K562 (cell line): ENCODE data around the gene EGR4. TPM values are rescaled to one million over a fixed set of nuclear protein-coding genes. Genes with fewer than 3 reads are reported as not detected.

ENCODE experiments used
- ATAC-seq: fragments of 200-7000 bp; cut with Tn5 transposase; 3 replicates; pipeline ENCODE4 v1.9.1; 2020; ENCODE audit warnings: moderate library complexity
- BruUV-seq: library from RNA; stranded (reverse); fragments of 400-500 nt; replicated peaks from 2 replicates; lab custom pipeline; 2021; lab: Mats Ljungman, UMichigan
- CTCF ChIA-PET: fragments of 300-600 bp; formaldehyde crosslinking; extraction: SDS; loops from one replicate; lab custom pipeline; 2021; ENCODE audit warnings: low intra/inter-chr PET ratio; lab: Yijun Ruan, JAX
- POLR2A ChIA-PET: fragments of 300-600, 350-650 bp; sonication (Branson Sonifier 250); formaldehyde crosslinking; extraction: SDS; loops from one replicate; lab custom pipeline; 2021; ENCODE audit warnings: antibody characterized with exemption, inconsistent platforms; lab: Yijun Ruan, JAX
- DNase-seq, 4 experiments: peaks; one replicate each; pipeline versions ENCODE4 v3.0.0 to v3.0.0-alpha.2; 2011 to 2018; ENCODE audit warnings: low spot score in 3 of 4, mixed read lengths in 3 of 4; ENCODE audit errors: extremely low read depth in 1 of 4
- FAIRE-seq: peaks from 2 replicates; lab custom pipeline; 2011; peaks lifted over from hg19 to GRCh38; lab: Jason Lieb, UNC
- H2AFZ ChIP-seq: 2 replicates; pipeline ENCODE4 v1.6.0; 2011; ENCODE audit warnings: low read depth, low read length, control low read depth, inconsistent platforms
- H3K27ac ChIP-seq: fragments of 200-600 bp; 3 replicates; pipeline ENCODE4 v1.8.0; 2011; ENCODE audit warnings: low read depth, mild to moderate bottlenecking, control low read depth, inconsistent platforms, low read length, moderate library complexity, mixed read lengths; ENCODE audit errors: extremely low read depth
- H3K27me3 ChIP-seq, 2 experiments: fragments of 300-600 bp in 1 of 2; 2 replicates in 1 of 2; 3 replicates in 1 of 2; pipeline versions ENCODE4 v1.6.0 to v1.8.0; 2011; ENCODE audit warnings: inconsistent platforms in 2 of 2, low read length in 2 of 2, mild to moderate bottlenecking in 1 of 2, mixed read lengths in 1 of 2, moderate library complexity in 1 of 2; ENCODE audit not compliant: control insufficient read depth in 2 of 2, insufficient read depth in 2 of 2
- H3K36me3 ChIP-seq: fragments of 300-600 bp; 3 replicates; pipeline ENCODE4 v1.8.0; 2011; ENCODE audit warnings: mild to moderate bottlenecking, low read length, inconsistent platforms; ENCODE audit not compliant: control insufficient read depth, insufficient read depth
- H3K4me1 ChIP-seq, 2 experiments: fragments of 200-600 bp in 1 of 2; replicated peaks in 1 of 2; 2 replicates in 1 of 2; 3 replicates in 1 of 2; pipeline versions ENCODE4 v1.5.1 to v1.8.0; 2011; ENCODE audit warnings: inconsistent platforms in 2 of 2, low read length in 2 of 2, mild to moderate bottlenecking in 1 of 2, mixed read lengths in 1 of 2, moderate library complexity in 1 of 2; ENCODE audit not compliant: control insufficient read depth in 2 of 2, insufficient read depth in 2 of 2
- H3K4me2 ChIP-seq: 2 replicates; pipeline ENCODE4 v1.6.1; 2011; ENCODE audit warnings: low read length, control low read depth, inconsistent platforms, mixed read lengths; ENCODE audit not compliant: insufficient read depth
- H3K4me3 ChIP-seq: fragments of 200-600 bp; sonication (generic), shearing (Covaris generic); 2 replicates; pipeline ENCODE4 v1.5.1; 2016; ENCODE audit warnings: control low read depth, inconsistent platforms
- H3K79me2 ChIP-seq: fragments of 200-600 bp; 3 replicates; pipeline ENCODE4 v1.8.0; 2011; ENCODE audit warnings: low read length, inconsistent platforms; ENCODE audit not compliant: control insufficient read depth, insufficient read depth
- H3K9ac ChIP-seq, 2 experiments: 2 replicates each; pipeline versions ENCODE4 v1.6.0 to v1.6.1; 2011; ENCODE audit warnings: low read depth in 2 of 2, low read length in 2 of 2, control low read depth in 1 of 2, inconsistent platforms in 1 of 2, mild to moderate bottlenecking in 1 of 2, mixed read lengths in 1 of 2; ENCODE audit not compliant: insufficient read depth in 1 of 2
- H3K9me1 ChIP-seq: one replicate; pipeline ENCODE4 v1.6.0; 2011; ENCODE audit warnings: inconsistent platforms, mild to moderate bottlenecking, low read length, moderate library complexity; ENCODE audit not compliant: control insufficient read depth, insufficient read depth
- H3K9me3 ChIP-seq: replicated peaks from 2 replicates; pipeline ENCODE4 v1.5.1; 2011; ENCODE audit warnings: low read depth, low read length, inconsistent platforms; ENCODE audit not compliant: control insufficient read depth, insufficient read depth
- H4K20me1 ChIP-seq: replicated peaks from 2 replicates; pipeline ENCODE4 v1.6.1; 2011; ENCODE audit warnings: low read length, inconsistent platforms, mixed read lengths; ENCODE audit not compliant: control insufficient read depth, insufficient read depth
- CTBP1 ChIP-seq: fragments of 450-650 bp; IDR thresholded peaks from 2 replicates; pipeline ENCODE4 v1.6.1; 2016; ENCODE audit warnings: borderline replicate concordance
- MEIS2 ChIP-seq: fragments of 450-650 bp; IDR thresholded peaks from 2 replicates; pipeline ENCODE4 v1.6.1; 2014; ENCODE audit warnings: mild to moderate bottlenecking; ENCODE audit not compliant: partially characterized antibody
- NFIC ChIP-seq: fragments of 450-650 bp; IDR thresholded peaks from 2 replicates; pipeline ENCODE4 v1.6.1; 2017; ENCODE audit warnings: mild to moderate bottlenecking, inconsistent platforms
- NFIX ChIP-seq: fragments of 250-450 bp; sonication (Bioruptor Pico); IDR thresholded peaks from 2 replicates; pipeline ENCODE4 v1.4.0; 2020; ENCODE audit warnings: low read depth, mild to moderate bottlenecking, moderate library complexity
- RCOR1 ChIP-seq, 2 experiments: IDR thresholded peaks; 2 replicates each; pipeline ENCODE4 v1.6.1; 2012; ENCODE audit warnings: low read depth in 2 of 2, low read length in 2 of 2, borderline replicate concordance in 1 of 2, improper control_type of control experiment in 1 of 2
- SPI1 ChIP-seq: IDR thresholded peaks from 2 replicates; pipeline ENCODE4 v1.6.1; 2011; ENCODE audit warnings: low read depth, low read length, control low read depth, borderline replicate concordance
- ZNF263 ChIP-seq: sonication (generic); formaldehyde crosslinking; IDR thresholded peaks from 2 replicates; pipeline ENCODE4 v1.8.0; 2022; ENCODE audit warnings: mild to moderate bottlenecking, missing genetic modification reagents, borderline replicate concordance
- WGBS: fragments of 100-300 bp; shearing (Covaris generic); methylation state at CpG from one replicate; pipeline ENCODE4 v1.1.6; 2016; ENCODE audit warnings: low coverage, mixed read lengths; ENCODE audit not compliant: insufficient coverage; ENCODE audit errors: missing lambda C conversion rate; 5-methylcytosine and 5-hydroxymethylcytosine counted together
- in situ Hi-C: fragments of 300-500 bp; cut with MboI; formaldehyde crosslinking; loops from 4 replicates; pipeline ENCODE4 v1.15.0; 2018; ENCODE audit warnings: inconsistent platforms, mixed read lengths
- intact Hi-C: fragments of 100-400 bp; cut with micrococcal nuclease; formaldehyde crosslinking; loops from 2 replicates; pipeline ENCODE4 v1.14.2; 2022
- polyA plus RNA-seq, 8 experiments: library from polyadenylated mRNA; depleted of rRNA in 4 of 8; stranded (reverse) in 5 of 8; unstranded in 3 of 8; fragments of >200 nt; fragmentation: Nextera tagmentation in 2 of 8; fragmentation: Illumina TruSeq in 1 of 8; extraction: Ambion mirVana in 2 of 8; extraction: Trizol in 1 of 8; gene quantifications; 2 replicates each; pipeline versions ENCODE4 v1.2.1 to v1.2.3, GENCODE V29; 2011 to 2014; ENCODE audit warnings: inconsistent platforms in 1 of 8, missing spikeins in 1 of 8
- total RNA-seq, 7 experiments: library from RNA; depleted of rRNA in 6 of 7; stranded (reverse); fragments of >200 nt in 6 of 7; fragmentation: Illumina TruSeq in 2 of 7; extraction: Trizol in 2 of 7; gene quantifications; 2 replicates each; pipeline versions ENCODE4 v1.2.1 to v1.2.3, GENCODE V29; 2011 to 2021; ENCODE audit warnings: low replicate concordance in 1 of 7

EGR4 gene
- total and polyA plus RNA-seq, 9 of the 15 experiments (the other 6 are each of a cell fraction or from before 2014, with no cell fraction given) = not detected

- CTCF ChIA-PET = no interaction called here
- BruUV-seq = no TSS peak
Observed at GRCh38 chr2:73257425-73258125, 35.8 kb downstream of the EGR4 start.

More at GRCh38 chr2:73257425-73258125, 35.8 kb downstream of the EGR4 start:
- peak in 2 of 4 experiments; percentile 47 to 60 for DNase-seq
- Histone ChIP-seq H3K79me2 (no peaks in the 10 kb centered on the region), H3K9me3 (no peaks in the 10 kb centered on the region), H3K36me3 (peaks cover 24% of the 10 kb centered on the region), H3K4me2 (no peak overlapping the region), H3K4me3 (no peak overlapping the region), H3K9ac (peak overlapping the region in 1 of 2 experiments; percentile 47; a peak in 1 of 4 replicates), H3K9me1 (no peaks in the 10 kb centered on the region), H3K4me1 (peaks cover 2 to 21% of the 10 kb centered on the region in 2 experiments; a peak in 3 of 5 replicates), H3K27me3 (no peaks in the 10 kb centered on the region), H3K27ac (no peak overlapping the region; the same call in 2 of the 3 replicates), H4K20me1 (peaks cover 6% of the 10 kb centered on the region; the same call in 1 of the 2 replicates), H2AFZ (no peak overlapping the region)
- POLR2A ChIA-PET = interaction anchor here (0.6 to 2.2 kb wide), 8 partner anchors 10 to 45 kb away, joined by 3 to 15 read pairs (median 6); partner anchors contain the start of gene CCT7
- 23% methylated on average over 10 of the region's 10 CpGs for WGBS
- intact Hi-C loops (loop anchor here (5.0 to 10.0 kb wide), 2 partner anchors 80 to 273 kb away; no protein-coding TSS in a partner anchor), in situ Hi-C loops (no loop called here)
- peak; percentile 13; the same call in 1 of the 3 replicates for ATAC-seq
- peak; percentile 56 for FAIRE-seq
- TF ChIP-seq ZNF263 (CRISPR knock-in tag) (no peak), SPI1 (peak; percentile 62; the same call in 1 of the 2 replicates), MEIS2 (no peak), NFIC (peak; percentile 94), NFIX (CRISPR knock-in tag) (peak; percentile 44; the same call in 1 of the 2 replicates), RCOR1 (IDR thresholded peaks at IDR 0.05; ENCODE audit: borderline replicate concordance in 1 of 2, low read depth in 2 of 2, low read length in 2 of 2) (peak in 1 of 2 experiments; percentile 57; a peak in 1 of 4 replicates), CTBP1 (peak; percentile 52; the same call in 1 of the 2 replicates)
